GM21737 (cell line): ENCODE results near the gene TARS3.

Experiments used
- ATAC-seq: cut with Tn5 transposase; IDR thresholded peaks from one replicate; pipeline ENCODE4 v1.9.1; 2021; ENCODE audit warnings: mild to moderate bottlenecking, moderate library complexity; ENCODE audit not compliant: unreplicated experiment

TARS3 gene

DNA sequence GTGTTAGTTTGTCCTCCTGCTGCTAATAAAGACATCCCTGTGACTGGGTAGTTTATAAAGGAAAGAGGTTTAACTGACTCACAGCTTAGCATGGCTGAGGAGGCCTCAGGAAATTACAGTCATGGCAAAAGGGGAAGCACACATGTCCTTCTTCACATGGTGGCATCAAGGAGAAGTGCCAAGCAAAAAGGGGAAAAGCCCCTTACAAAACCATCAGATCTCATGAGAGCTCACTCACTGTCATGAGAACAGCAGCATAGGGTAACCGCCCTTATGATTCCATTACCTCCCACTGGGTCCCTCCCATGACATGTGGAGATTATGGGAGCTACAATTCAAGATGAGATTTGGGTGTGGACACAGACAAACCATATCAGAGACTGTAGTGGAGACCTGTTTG is 99.1 kb downstream of the TARS3 start:
- no peak for ATAC-seq

DNA sequence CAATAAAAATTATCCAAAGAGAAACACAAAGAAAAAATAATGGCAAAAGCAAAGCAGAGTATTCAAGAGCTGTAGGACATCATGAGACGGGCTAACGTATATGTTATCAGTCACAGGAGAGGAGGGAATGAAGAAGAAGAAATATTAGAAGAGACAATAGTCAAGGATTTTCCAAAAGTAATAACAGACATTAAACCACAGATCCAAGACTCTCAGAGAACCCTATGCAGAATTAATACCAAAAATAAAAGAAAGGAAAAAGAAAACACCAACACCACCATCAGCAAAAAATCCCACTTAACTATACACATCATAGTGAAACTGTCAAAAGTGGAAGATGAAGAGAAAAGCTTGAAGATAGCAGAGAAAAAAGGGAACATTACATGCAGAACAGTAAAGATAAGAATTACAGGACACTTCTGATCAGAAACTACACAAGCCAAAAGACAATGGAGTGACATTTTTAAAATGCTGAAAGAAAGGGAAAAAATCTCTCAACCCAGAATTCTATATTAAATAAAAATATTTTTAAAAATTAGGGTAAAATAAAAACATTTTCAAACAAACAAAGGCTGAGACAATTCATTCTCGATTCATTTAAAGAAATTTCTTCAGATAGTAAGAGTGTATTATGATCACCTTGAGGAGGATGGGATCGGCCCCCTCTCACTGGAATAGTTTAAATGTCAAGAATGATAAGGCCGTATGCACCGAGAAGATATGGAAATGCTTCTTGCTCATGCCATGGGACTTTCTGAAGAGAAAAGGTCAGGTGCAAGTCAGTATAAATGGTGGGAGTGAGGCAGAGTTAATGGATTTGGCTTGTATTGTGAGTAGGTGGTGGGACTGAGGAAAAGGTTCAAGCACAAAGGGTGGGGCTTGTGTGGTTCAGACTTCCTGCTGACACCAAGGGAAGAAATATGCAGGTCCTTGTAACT is 100.6 kb downstream of the TARS3 start:
- ATAC-seq: no peak

DNA sequence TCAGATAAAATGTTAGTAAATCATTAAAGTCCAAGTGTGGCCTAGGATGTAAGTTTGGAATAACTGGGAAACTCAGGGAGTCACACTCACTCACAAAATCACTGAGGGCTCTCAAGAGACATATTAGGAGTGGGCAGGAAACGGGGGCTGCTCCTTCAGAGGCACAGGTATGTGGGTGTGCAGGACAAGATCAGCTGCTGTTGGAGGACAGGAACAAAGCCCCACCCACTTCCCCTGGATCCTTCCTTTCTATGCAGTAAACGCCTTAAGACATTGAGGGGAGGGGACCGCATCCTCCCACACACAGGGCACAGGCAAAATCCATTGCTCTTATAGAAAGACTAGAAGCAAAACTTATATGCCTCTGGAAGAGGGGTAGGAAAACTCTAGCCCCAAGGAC is 102.3 kb downstream of the TARS3 start:
- no peak for ATAC-seq

DNA sequence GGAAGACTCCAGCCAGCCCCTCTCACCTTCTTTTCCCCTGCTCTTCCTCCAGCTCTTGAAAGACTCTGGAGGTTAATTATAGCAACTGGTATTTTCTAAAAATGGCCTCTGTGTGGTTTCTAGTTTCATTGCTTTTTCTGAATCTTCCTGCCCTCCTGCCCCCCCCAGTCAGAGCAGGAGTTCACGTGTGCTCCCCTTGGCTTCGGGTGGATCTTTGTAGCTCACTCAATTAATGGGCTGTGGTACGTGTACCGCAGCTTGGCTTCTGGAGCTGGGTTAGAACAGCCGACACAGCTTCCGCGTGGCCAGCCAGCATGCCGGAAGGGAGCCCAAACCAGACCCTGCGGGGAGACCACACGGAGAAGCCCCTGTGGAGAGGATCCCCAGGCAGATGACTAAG is 103.6 kb downstream of the TARS3 start:
- ATAC-seq: no peak

DNA sequence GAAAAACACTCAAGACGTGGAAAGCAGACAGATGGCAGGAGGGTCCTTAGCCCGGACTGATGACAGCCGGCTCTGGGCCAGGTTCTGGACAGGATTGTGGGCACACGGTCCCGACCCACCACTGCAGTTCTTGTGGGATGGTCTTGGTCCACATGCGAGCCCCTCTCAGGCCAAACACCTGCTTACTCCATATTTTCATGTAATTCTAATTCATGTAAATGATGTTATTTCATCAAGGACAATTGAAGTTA is 104.7 kb downstream of the TARS3 start:
- no peak for ATAC-seq

DNA sequence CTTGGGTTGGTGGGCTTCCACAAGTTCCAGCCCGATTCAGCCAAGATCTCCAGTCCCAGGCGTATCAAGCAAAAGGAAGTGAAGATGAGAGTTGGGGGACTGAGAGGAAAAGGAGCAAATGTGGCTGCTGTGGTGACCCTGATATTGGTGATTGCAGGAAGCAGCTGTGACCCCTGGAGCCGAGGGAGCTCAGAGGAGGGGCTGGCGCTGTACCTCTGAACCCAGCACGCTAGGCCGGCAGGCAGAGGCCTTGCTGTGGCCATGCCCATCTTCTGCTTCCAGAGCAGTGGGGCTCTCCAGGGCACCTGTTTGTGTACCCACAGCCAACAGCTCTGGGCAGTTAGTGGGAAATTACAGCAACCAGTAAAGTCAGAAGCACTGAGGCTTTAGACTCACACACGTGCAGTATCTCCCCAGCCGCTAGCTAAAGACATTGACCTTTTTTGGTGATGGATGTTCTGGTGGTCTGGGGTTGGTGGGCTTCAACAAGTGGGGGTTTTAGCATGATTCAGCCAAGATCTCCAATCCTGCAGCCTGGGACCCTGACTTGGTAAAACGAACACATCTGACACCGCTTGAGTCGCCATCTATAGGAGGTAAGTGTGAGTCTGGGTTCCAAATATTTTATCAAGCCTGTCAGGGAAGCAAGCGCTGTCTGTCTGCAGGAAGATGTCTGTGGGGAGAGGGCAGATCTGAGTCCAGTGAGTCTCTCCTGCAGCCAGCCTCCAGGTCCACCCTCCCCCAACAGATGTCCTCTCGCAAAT is 105.2 kb downstream of the TARS3 start:
- no peak for ATAC-seq

DNA sequence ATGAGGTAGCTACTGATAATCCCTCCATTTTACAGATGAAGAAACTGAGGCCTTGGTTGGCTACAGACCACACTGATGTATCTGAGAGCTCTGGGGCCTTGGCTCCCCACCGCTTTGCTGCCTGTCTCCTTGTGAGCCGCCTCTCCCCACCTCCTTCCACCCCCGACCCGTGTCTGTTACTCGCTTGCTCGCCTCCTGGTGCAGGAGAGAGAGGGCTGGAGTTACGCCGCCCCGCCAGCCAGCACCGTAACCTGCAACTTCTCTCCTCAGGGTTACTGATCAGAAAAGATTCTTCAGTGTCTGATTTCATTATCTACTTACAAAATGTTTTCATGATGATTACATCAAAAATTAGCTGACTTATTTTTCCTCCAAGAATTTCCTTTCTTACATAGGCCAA is 106.2 kb downstream of the TARS3 start:
- ATAC-seq: no peak

DNA sequence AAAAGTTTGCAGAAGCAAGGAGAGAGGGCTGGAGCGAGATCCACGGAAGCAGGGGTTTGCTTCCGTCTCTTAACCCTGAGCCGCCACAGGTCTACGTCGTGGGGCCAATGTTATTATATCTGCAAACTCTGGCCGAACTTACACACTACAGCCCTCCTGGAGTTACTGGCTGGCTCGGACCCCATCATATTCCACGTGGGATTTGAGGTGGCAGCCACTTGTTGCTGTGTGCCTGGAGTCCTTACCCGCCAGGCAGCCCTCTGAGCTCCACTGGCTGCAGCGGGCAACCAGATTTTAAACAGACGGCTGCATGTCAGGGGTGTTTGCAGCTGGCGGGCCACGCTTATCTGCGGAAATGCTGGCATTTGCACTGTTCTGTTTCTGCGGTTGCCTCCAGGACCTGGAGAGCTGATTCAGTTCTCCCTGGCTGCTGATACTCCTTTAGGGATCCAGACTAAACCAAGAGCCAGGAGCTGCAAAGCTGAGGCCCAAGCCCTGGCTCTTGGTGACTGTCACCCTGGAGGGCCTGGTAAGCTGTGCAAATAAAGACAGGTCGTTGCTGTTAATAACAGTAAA is 106.8 kb downstream of the TARS3 start:
- ATAC-seq: no peak

DNA sequence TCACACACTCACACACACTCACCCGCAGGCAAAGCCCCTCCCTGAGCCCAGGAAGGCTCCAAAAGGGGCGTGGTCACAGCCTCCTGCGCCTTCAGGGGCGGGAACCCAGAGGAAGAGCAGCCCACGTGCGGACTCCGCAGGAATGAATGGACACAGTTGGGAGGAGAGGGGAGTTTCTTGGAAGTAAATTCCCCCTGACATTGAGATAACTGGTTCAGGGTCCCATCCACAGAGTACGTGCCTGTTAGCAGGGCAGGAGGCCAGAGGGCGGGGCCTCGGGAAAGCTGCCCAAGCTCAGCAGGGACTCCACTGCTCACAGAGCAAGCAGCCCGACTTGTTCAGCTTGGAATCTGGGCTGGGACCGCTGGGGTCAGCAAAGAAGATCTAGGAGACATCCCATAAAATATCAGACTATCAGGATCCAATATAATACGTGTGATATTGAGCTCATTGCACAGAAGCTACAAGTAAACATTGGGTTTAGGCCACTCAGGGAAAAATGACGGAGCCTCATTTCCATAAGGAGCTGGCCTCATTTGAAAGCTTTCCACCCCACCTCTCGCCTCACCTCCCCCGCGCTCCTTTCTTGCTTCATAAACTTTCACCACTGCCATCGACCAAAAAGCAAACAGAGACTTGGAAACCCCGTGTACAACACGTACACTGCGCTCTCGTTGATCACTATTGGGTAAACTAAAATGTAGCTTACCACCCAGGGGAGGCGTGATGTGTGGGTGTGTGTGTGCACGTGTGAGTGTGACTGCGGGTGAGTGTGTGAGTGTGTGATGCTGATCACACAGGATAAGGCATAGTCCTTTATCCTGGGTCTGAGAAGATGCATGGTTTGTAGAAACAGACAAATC is 108.1 kb downstream of the TARS3 start:
- no peak for ATAC-seq

DNA sequence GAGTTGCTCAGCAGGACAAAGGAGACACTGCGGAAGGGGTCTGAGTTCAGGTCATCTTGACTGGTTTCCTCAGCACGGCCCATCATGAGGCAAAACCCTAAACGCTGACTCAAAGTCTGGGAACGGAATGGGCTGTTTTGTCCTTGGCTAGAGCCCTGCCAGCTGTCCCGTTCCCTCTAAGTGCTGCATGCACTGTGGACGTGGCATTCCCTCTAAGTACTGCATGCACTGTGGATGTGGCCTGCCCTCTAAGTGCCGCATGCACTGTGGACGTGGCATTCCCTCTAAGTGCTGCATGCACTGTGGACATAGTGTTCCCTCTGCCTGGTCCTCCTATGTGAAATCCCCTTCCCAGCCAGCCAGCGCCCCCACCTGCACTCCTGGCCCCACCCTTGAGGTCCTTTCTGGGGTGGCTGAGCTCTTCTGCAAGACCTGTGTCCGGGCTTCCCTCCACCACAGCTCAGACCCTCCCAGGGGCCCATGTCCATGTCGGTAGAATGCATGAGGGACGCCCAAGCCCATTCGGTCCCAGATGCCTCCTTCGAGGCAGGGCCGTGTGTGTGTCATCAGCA is 108.8 kb downstream of the TARS3 start:
- ATAC-seq: no peak

DNA sequence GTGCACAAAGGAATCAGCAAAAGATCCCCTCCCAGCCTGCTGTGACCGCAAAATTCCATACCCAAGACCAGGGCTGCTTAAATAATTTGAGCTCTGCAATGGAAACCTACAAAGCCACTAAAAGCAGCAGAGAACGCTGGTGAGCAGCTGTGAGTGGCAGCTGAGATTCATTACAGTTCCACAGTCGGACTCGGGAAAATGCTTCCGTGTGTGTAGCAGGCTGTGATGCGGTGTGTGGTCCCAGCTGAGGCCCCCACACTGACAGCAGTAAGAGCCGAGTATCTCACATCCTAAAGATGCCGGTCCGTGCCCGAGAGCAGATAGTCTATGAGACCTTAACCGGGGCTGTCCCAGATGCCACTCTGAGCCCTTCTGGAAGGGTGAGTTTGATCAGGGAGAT is 109.5 kb downstream of the TARS3 start:
- no peak for ATAC-seq

DNA sequence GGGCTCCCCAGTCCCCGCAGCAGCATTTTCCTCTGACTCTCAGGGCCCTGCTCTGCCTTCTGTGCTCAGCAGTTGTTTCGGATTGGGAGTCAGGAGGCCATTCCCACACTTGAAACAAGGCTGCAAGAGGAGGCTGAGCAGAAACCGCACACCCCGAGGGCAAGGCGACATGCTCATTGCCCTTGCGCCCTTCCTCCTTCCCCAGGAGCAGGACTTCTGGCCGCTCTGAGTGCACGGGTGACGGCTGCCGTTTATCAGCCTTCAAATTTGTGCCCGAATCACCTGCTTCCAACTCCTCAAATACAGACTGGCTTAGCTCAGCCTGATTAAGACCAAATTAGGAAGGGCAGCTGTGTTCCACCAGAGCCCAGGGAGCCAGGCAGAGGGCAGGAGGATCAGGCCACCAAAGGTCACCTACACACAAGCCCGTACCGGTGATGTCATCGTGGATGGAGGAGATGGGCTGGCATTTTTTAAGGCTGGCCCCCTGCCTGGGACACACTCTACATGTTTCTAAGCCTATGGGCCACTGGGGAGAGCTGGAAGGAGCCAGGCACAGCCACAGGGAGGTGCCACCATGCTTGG is 110.2 kb downstream of the TARS3 start:
- ATAC-seq: no peak

DNA sequence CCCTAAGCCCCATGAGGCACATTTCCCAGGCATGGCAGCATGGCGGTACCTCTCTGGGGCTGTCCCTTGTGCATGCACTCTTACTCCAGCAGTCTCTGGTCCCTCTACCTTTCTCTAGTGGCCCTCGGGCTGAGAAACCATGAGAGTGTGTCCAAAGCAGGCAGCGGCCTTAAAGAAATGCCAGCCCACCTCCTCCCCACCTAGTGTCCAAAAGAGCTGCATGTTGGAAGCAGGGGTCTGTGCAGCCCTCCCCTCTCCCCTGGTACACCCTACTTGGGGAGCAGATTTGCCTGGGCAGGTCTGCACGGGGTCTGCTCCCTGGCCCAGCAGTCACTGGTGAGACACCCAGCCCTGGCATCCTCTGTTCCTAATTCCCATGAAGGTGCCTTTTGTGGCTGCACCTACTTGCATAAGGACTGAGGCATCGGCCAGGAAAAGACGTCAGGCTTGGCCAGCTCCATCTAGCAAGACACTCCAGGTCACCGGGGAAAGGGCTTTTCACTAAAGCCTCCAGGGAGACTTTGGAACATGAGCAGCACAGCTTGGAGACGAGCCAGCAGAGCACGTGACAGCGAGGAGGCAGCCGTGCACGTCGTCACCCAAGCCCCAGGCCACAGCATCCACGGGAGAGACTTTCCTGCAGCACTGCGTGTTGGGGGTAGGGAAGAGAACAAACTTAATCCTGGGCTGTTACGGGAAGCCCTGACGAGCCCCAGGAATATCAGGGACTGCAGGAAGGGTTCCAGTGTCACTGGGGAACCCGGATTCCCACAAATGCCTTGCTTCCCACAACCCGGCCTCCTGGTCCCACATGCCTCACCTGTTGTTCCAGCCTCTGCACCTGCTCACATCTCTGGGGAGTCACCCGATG is 110.9 kb downstream of the TARS3 start:
- ATAC-seq: no peak

DNA sequence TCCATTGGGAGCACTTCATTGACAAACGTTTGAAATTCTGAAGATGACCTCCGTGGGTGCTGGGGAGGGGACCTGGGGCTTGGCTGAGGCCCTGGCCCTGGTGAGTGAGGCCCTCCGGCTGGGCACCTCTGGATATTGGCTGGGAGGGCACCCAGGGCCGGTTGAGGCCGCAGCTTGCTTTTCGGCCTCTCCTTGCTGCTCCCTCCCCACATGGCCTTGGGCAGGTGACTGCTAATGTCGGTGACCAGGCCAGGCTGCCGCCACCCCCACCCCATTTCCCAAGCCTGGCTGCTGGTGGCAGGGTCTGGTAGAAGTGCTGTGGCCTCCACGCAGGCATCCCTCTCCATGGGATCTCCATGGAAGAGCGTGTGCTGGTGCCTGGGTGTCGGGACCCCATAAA is 111.6 kb downstream of the TARS3 start:
- no peak for ATAC-seq

DNA sequence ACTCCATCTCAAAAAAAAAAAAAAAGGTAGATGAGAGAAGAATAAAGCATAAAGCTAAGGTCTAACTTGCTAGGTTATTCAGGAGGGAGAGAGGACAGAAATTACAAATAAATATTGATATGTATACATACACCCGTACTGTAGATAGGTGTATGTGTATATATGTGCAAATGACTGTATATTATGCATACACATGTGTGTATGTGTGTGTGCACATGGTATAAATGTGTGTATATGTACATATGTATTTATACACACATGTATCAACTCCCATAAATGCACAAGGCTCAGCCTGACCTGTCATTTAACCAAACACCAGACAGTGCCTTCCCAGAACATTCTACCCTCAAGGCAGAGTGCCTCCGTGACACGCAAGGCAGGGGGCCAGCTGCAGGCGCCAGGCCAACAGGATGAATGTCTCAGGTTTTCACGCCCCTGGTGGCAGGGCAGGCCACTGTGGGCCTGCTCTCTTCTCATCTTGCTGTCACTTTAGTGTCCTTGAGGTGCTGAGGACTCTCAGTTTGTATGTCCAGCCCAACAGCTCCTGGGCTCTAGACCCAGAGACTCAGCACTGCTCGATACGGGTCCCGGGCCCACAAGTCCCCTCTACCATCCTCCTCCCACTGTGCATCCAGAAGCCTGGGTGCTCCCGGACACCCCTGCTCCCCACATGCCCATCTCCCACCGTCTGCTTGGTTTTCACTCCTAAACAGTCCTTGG is 112.5 kb downstream of the TARS3 start:
- no peak for ATAC-seq

DNA sequence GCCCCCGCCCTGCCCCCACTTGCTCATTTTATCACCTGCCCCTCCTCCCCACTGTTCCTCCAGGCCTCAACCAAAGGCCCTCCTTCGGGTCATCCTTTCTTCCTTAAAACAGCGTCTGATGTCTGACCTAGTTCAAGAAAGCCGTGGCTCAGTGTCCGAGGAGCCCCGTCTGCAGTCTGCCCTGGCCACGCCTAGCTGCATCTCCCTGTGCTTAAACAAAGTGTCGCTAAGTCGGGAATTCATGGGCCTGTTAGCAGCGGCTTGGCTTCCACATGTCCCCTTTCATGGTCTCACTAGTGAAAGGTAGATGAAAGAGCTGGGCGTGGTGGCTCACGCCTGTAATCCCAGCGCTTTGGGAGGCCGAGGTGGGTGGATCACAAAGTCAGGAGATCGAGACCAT is 113.3 kb downstream of the TARS3 start:
- ATAC-seq: no peak

DNA sequence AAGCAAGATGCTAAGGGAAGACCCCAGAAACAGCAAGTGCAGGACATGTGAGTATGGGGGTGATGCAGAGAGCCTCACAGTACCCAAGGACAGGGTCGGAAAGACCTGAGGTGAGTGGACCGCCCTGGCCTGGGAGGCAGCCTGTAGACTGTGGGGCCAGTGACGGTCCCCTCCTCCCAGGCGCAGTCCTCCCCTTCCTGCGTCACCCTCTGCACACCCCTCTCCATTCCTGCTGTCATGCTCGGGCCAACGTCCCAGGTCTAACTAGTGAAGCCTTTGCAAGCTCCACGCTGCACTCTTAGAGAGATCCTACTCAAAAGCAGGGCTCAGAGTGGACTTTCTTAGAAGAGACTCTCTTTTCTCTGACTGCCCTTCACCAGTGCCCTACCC is 113.7 kb downstream of the TARS3 start:
- ATAC-seq: no peak

DNA sequence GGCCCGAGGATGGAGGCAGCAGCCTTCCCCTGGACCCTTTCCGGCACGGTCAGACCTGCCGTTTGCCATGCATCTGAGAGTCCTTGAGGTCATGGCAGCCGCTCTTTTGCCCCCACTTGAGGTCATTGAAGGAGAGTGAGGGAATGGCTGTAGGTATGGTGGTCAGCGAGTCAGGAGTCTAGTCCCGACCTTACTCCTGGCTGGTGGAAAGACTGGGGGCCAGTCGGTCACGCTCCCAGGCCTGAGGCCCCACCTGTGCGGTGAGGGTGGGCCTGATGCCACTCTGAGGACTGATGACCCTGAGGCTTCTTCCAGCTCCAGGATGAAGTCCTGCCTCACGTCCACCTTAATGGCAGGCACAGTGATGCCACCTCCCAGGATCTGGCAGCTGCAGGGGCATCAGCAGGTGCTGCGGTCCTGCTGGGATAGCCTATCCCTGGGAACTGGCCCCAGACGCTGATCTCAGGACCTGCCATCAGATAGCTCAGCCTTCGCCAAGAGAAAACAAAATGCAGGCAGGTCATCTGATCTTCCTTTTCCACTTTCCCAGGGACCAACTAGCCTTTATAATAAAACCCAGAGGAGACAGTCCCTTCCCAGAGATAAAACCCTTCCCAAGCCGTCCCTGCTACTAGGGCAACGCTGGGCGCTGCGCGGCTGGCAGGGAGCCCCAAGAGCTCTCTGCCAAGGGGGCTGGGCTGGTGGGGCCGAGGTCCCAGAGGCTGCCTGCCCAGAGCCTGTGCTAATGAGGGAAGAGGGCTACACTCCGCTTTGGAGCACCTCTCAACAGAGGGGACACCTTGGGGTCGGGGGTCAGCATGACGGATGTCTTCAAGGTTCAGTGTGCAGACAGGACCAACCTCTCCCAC is 114.3 kb downstream of the TARS3 start:
- ATAC-seq: no peak
